ENCODE measurements around the gene CLCN4. TPM values are rescaled to one million over a fixed set of nuclear protein-coding genes. Genes with fewer than 3 reads are reported as not detected.

CLCN4 gene
- total and polyA plus RNA-seq, 9 donors: 0.36 to 4.2 (median 3.0) TPM

GRCh38 chrX:10174051-10174450, 17.3 kb downstream of the CLCN4 start:
- 76 to 91% (median 85%) methylated on average over 9 of the region's 9 CpGs for WGBS, 3 donors
- TF ChIP-seq CTCF (IDR thresholded peaks at IDR 0.05) (no peak), POLR2A (IDR thresholded peaks at IDR 0.05) (no peak), EP300 (IDR thresholded peaks at IDR 0.05) (no peak)
- intact Hi-C loops (cut with DNase I): no loop called here
- peaks cover 13% of the 10 kb centered on the region for H3K4me1 ChIP-seq (ENCODE audit: insufficient read depth)
- H3K27ac ChIP-seq: peak overlapping the region; percentile 55 to 74
- no peaks in the 10 kb centered on the region for H3K9me3 ChIP-seq
- H3K4me3 ChIP-seq: no peak overlapping the region
- H3K36me3 ChIP-seq: no peaks in the 10 kb centered on the region
- H3K27me3 ChIP-seq: no peaks in the 10 kb centered on the region
- no peak for DNase-seq

- no peaks in the 10 kb centered on the region for H3K9me3 ChIP-seq
- no peaks in the 10 kb centered on the region for H3K27me3 ChIP-seq
- 48 to 60% (median 52%) methylated on average over 7 of the region's 7 CpGs for WGBS, 3 donors
- no peaks in the 10 kb centered on the region for H3K36me3 ChIP-seq
- no peak for TF ChIP-seq EP300 (IDR thresholded peaks at IDR 0.05)
- no peak for TF ChIP-seq POLR2A (IDR thresholded peaks at IDR 0.05)
- no peak for TF ChIP-seq CTCF (IDR thresholded peaks at IDR 0.05)
- no peak overlapping the region for H3K4me3 ChIP-seq
- H3K4me1 ChIP-seq (ENCODE audit: insufficient read depth): peaks cover 13% of the 10 kb centered on the region
- H3K27ac ChIP-seq: peak overlapping the region in 1 of 2 donors; percentile 74
- intact Hi-C loops (cut with DNase I): no loop called here
- no peak for DNase-seq
These were observed 18.0 kb downstream of the CLCN4 start for GRCh38 chrX:10174810-10175209.

GRCh38 chrX:10175319-10175871, 18.6 kb downstream of the CLCN4 start:
- TF ChIP-seq CTCF (IDR thresholded peaks at IDR 0.05) (no peak), POLR2A (IDR thresholded peaks at IDR 0.05) (no peak), EP300 (IDR thresholded peaks at IDR 0.05) (no peak)
- Histone ChIP-seq H3K9me3 (no peaks in the 10 kb centered on the region), H3K27ac (peak overlapping the region; percentile 16 to 74), H3K36me3 (no peaks in the 10 kb centered on the region), H3K27me3 (no peaks in the 10 kb centered on the region), H3K4me1 (ENCODE audit: insufficient read depth) (peaks cover 13% of the 10 kb centered on the region), H3K4me3 (no peak overlapping the region)
- intact Hi-C loops (cut with DNase I): no loop called here
- WGBS, 3 donors: 36 to 43% (median 37%) methylated on average over 8 of the region's 8 CpGs
- DNase-seq: peak in 4 of 5 donors; percentile 46 to 67 (median 52)

GRCh38 chrX:10176121-10177003, 19.6 kb downstream of the CLCN4 start:
- H3K9me3 ChIP-seq: no peaks in the 10 kb centered on the region
- H3K4me3 ChIP-seq: no peak overlapping the region
- H3K27me3 ChIP-seq: no peaks in the 10 kb centered on the region
- H3K36me3 ChIP-seq: no peaks in the 10 kb centered on the region
- no peak for TF ChIP-seq CTCF (IDR thresholded peaks at IDR 0.05)
- no peak for TF ChIP-seq POLR2A (IDR thresholded peaks at IDR 0.05)
- no peak for TF ChIP-seq EP300 (IDR thresholded peaks at IDR 0.05)
- intact Hi-C loops (cut with DNase I): no loop called here
- peak overlapping the region; percentile 30 to 74 for H3K27ac ChIP-seq
- 62 to 70% (median 68%) methylated on average over 16 of the region's 16 CpGs for WGBS, 3 donors
- H3K4me1 ChIP-seq (ENCODE audit: insufficient read depth): peaks cover 13% of the 10 kb centered on the region
- no peak for DNase-seq

Measured in ovary (tissue), 9 donors.